HG03439 (cell line): ENCODE measurements around the gene TDP1.

ENCODE experiments used
- ATAC-seq: cut with Tn5 transposase; IDR thresholded peaks from one replicate; pipeline ENCODE4 v1.9.1; 2021; ENCODE audit warnings: mild to moderate bottlenecking, moderate library complexity; ENCODE audit not compliant: unreplicated experiment

Gene TDP1

GRCh38 chr14:89955745-89956660, at the start of gene TDP1:
Gene TDP1, plus strand, starts transcription at chr14:89955927. Its CDS starts 7,188 bp downstream, at chr14:89963115.
- peak; percentile 69 for ATAC-seq

- no peak for ATAC-seq
Measured at GRCh38 chr14:89906000-89906399, 49.7 kb upstream of the TDP1 start.

DNA sequence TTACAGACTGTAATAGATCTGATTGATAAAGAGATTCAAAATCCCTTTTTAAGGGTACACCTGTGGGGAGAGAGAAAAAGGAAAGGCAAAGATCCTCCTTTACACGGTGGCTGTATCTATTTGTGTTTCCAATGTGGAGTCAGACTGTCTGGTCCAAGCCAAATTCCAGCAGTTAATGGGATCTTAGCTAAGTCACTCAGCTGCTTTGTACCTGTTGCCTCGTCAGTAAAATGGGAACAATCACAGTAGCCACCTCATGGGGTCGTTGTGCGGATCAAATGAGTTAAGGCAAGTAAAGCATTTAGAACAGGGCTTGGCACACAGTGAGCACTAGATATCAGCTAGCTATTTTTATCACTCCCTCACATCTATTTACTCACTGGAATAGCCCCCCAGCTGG, 48.1 kb upstream of the TDP1 start:
- ATAC-seq: no peak

- no peak for ATAC-seq
Measured at GRCh38 chr14:89908712-89909450, 46.8 kb upstream of the TDP1 start.

GRCh38 chr14:89909586-89909985, 46.1 kb upstream of the TDP1 start:
- ATAC-seq: no peak

DNA sequence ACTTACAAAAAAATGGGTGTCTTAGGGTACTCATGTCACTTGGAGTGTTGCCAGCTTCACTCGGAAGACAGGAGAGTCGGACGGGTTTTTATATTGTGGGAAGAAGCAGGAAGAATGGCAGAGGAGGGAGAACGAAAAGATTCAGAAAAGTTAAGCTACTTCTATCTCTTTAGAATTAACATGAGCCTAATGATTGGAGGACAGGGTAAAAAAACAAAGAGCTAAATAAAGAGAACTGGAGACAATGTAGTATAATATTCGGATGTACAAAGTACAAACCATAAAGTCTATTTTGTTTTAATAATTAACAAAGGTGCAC, 45.1 kb upstream of the TDP1 start:
- no peak for ATAC-seq

GRCh38 chr14:89911010-89911919, 44.5 kb upstream of the TDP1 start:
- ATAC-seq: no peak

- no peak for ATAC-seq
Measured at GRCh38 chr14:89912221-89912620, 43.5 kb upstream of the TDP1 start.

- ATAC-seq: no peak
Measured at GRCh38 chr14:89912667-89913211, 43.0 kb upstream of the TDP1 start.

GRCh38 chr14:89915114-89915878, 40.4 kb upstream of the TDP1 start:
- ATAC-seq: no peak

- ATAC-seq: no peak
Measured at GRCh38 chr14:89918721-89919120, 37.0 kb upstream of the TDP1 start.

GRCh38 chr14:89920056-89920455, 35.7 kb upstream of the TDP1 start:
- no peak for ATAC-seq

GRCh38 chr14:89921346-89921745, 34.4 kb upstream of the TDP1 start:
- ATAC-seq: no peak

- ATAC-seq: no peak
Measured at GRCh38 chr14:89922031-89922907, 33.5 kb upstream of the TDP1 start.

- no peak for ATAC-seq
Measured at GRCh38 chr14:89924268-89924667, 31.5 kb upstream of the TDP1 start.

- no peak for ATAC-seq
Measured at GRCh38 chr14:89926694-89927093, 29.0 kb upstream of the TDP1 start.

GRCh38 chr14:89927186-89927865, 28.4 kb upstream of the TDP1 start:
- no peak for ATAC-seq

DNA sequence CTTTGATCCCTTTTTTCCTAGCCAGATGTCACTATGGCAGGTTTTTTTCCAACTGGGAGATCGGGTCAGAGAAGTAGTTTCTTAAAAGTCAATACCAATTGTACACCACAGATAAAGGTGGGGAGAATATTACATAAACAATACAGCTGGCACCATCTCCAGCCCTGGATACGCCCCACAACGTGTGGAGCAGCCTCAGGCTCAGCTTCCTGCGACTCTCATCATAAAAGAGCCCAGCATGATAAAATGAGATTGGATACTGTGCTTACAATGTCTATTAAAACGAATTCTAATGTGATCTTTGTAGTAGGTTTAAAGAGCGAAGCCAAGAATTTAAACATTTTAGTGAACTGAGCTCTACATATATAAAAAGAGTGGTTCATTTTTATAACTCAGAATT, 22.7 kb upstream of the TDP1 start:
- ATAC-seq: no peak
